NCI-H2227 treated with DMSO at 0.1 percent for 48 hours (cell line): ENCODE measurements around the gene GATA5.

Source experiments
- DNase-seq: peaks from one replicate; lab custom pipeline; 2025; lab: John Stamatoyannopoulos, UW

GATA5 gene

DNA sequence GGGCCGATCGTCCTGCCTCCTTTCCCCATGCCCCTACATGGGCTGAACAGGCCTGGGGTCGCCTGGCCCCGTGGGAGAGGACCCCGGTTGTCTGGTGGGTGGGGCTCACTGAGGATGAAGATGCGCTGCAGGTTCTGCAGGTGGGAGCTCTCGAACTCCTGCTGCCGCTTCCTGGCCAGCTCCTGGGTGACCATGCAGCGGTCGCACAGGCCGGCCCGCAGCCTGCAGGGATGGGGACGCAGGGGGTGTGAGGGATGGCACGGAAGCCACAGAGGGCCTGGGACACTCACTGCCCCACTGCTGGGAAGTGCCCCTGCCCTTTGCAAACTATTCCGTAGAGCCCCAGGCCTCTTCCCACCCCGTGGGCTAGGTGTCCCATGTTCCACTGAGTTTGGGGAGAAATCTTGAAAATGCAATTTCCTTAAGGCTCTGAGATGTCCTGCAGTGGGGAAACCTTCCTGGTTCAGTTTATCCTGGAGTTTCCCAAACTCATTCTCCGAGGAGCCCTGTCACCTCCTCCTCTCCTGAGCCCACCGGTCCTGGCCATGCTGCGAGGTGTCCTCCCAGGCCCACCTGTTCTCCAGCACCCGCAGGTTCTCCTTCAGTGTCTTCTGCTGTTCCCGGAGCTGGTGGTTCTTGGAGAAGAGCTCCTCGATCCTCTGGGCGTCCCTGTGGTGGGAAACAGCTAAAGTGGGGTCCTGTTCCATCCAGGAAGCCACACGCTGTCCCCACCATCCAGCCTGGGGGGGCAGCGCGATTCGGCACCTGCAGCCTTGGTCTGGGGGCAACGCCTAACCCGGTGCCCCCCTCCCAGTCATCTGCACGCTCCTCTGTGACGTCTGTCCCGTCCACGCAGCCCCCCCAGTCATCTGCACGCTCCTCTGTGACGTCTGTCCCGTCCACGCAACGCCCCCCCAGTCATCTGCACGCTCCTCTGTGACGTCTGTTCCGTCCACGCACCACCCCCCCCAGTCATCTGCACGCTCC is 58.9 kb downstream of the GATA5 start:
- DNase-seq: no peak

DNA sequence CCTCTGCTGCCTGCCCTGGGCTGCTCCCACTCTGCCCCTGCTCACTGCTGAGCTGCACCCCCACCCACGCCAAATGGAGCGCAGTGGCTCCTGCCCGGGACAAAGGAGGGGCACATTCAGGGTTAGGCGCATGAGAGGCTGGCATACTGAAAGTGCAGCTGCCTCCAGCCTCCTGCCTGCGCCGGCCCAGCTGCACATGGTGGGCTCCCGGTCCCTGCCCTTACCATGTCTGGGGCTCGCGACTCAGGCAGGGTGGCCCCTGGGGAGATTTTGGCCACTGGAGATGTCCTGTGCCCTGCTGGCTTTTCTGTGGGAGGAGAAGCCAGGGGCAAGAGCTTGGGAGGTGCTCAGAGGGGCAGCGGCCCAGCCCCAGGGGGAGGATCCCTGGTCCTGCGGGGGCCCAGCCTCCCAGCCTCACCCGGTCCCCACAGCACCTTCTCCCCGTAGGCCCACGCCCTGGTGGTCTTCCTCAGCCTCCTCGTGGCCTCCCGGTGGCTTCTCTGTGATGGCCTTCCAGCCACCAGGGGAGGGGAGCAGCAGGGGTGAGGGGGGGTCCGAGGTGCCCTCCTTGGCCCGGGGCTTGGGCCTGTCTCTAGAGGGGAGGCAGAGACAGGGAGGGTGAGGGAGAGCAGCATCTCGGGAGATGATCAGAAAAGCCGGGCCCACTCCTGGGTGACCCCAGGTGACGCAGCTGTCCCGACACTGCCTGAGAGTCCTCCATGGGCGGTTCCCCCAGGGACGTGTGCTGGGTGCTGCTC is 60.3 kb downstream of the GATA5 start:
- DNase-seq: no peak

DNA sequence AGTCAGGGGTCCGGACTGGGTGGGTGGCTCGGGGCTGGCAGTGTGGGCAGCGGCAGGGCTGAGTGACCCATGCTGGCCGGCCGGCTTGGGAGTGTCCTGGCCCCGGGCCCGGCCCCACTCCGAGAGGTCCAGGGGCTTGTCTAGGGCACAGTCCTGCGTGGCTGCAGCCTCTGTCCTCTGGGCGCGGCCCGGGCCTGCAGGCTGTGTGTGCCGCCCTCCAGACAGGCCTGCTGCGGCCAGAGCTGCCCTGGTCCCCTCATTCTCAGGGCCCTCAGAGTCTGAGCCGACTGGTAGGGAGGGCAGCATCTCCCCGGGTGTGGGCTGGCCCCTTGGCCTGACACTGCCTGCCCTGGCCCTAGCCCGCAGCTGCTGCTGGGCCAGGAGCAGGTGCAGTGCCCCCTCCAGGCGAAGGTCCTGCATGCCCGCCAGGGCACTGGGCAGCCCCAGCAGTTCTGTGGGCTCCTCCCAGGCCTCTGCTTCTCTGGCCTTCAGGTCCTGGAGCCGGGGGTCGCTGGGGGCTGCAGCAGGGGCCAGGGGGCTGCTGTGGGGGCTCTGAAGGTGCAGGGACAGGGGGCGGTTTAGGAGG is 61.8 kb downstream of the GATA5 start:
- DNase-seq: no peak
